Suprapubic skin (tissue), 3 donors: Measurements from ENCODE around the gene ENO4.

ENCODE experiments used
- POLR2AphosphoS5 ChIP-seq, 3 donors: sonication (generic); formaldehyde crosslinking; IDR thresholded peaks; one replicate each; pipeline ENCODE4 v1.6.1; 2017; ENCODE audit warnings: antibody characterized with exemption in 3 of 3
- TF ChIP-seq, protein P1 (sequence below), 2 donors: fragments of 200-600 bp in 1 of 2; fragments of 450-650 bp in 1 of 2; sonication (generic) in 1 of 2; IDR thresholded peaks; one replicate each; pipeline ENCODE4 v1.5.1; 2016 to 2019; ENCODE audit warnings: antibody characterized with exemption in 2 of 2, mild to moderate bottlenecking in 1 of 2, moderate library complexity in 1 of 2

DNA sequence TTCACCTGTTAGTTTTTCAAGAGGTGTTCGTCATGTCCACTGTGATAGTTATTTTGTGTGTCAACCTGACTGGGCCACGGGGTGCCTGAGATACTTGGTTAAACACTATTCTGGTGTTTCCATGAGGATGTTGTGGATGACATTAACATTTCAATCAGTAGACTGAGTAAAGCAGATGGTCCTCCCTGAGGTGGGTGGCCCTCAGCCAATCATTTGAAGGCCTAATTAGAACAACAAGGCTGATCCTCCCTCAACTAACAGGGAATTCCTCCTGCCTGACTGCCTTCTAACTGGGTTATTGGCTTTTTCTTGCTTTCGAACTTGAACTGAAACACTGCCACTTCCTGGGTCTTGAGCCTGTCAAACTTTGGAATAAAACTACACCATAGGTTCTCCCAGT is 75.8 kb downstream of the ENO4 start:
- TF ChIP-seq POLR2AphosphoS5 (IDR thresholded peaks at IDR 0.05), result no peak
- TF ChIP-seq, protein P1, sequence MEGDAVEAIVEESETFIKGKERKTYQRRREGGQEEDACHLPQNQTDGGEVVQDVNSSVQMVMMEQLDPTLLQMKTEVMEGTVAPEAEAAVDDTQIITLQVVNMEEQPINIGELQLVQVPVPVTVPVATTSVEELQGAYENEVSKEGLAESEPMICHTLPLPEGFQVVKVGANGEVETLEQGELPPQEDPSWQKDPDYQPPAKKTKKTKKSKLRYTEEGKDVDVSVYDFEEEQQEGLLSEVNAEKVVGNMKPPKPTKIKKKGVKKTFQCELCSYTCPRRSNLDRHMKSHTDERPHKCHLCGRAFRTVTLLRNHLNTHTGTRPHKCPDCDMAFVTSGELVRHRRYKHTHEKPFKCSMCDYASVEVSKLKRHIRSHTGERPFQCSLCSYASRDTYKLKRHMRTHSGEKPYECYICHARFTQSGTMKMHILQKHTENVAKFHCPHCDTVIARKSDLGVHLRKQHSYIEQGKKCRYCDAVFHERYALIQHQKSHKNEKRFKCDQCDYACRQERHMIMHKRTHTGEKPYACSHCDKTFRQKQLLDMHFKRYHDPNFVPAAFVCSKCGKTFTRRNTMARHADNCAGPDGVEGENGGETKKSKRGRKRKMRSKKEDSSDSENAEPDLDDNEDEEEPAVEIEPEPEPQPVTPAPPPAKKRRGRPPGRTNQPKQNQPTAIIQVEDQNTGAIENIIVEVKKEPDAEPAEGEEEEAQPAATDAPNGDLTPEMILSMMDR (IDR thresholded peaks at IDR 0.05), result no peak
